ENCODE results near the gene SERPINB12. TPM values are rescaled to one million over a fixed set of nuclear protein-coding genes. Genes with fewer than 3 reads are reported as not detected.
A peak's percentile ranks its signal among the peaks of the same experiment; 100 is the strongest.

The SERPINB12 gene
- total and polyA plus RNA-seq, 10 of the 15 experiments (the other 5 are each of a cell fraction or from before 2014, with no cell fraction given), result not detected

GRCh38 chr18:63562284-63562683 is 20.1 kb downstream of the SERPINB12 start (continued):
- no peak for TF ChIP-seq CBX5 (IDR thresholded peaks at IDR 0.05; ENCODE audit: low read depth)
- TF ChIP-seq NBN (IDR thresholded peaks at IDR 0.05), result no peak
- TF ChIP-seq ZBTB11 (CRISPR knock-in tag; IDR thresholded peaks at IDR 0.05), result no peak
- TF ChIP-seq IRF5 (IDR thresholded peaks at IDR 0.05; ENCODE audit: borderline replicate concordance), result no peak
- TF ChIP-seq ZBED1 (IDR thresholded peaks at IDR 0.05; ENCODE audit: borderline replicate concordance), result no peak
- TF ChIP-seq ZNF592 (IDR thresholded peaks at IDR 0.05), result no peak
- TF ChIP-seq YY1 (IDR thresholded peaks at IDR 0.05; ENCODE audit: low read depth, low read length), result no peak
- no peak for TF ChIP-seq EGR1 (IDR thresholded peaks at IDR 0.05; ENCODE audit: borderline replicate concordance in 1 of 2, low read depth in 2 of 2, low read length in 2 of 2)
- peak; percentile 57; the same call in 1 of the 2 replicates for TF ChIP-seq REST (IDR thresholded peaks at IDR 0.05; ENCODE audit: low read depth, low read length)
- 0 out of 2 replicates have a peak, but pooled peaks have one; percentile 18 for TF ChIP-seq BCL11A (IDR thresholded peaks at IDR 0.05; ENCODE audit: low read depth, low read length)
- peak; percentile 71; the same call in 1 of the 2 replicates for TF ChIP-seq MEF2A (IDR thresholded peaks at IDR 0.05; ENCODE audit: insufficient read depth, low read depth, low read length)
- no peak for TF ChIP-seq HDAC6 (IDR thresholded peaks at IDR 0.05; ENCODE audit: unreplicated experiment)
- TF ChIP-seq ZNF24 (IDR thresholded peaks at IDR 0.05), result no peak
- no peak for TF ChIP-seq RAD51 (IDR thresholded peaks at IDR 0.05)
- TF ChIP-seq KLF5 (IDR thresholded peaks at IDR 0.05; ENCODE audit: partially characterized antibody), result no peak
- TF ChIP-seq SMAD1 (IDR thresholded peaks at IDR 0.05; ENCODE audit: low read depth, partially characterized antibody), result no peak
- TF ChIP-seq DPF2 (IDR thresholded peaks at IDR 0.05), result 0 out of 2 replicates have a peak, but pooled peaks have one; percentile 24

Measured in GM12878 (cell line).